Adipose tissue (tissue), 3 donors: Measurements from ENCODE around the gene ALDH16A1. TPM values are rescaled to one million over a fixed set of nuclear protein-coding genes. Genes with fewer than 3 reads are reported as not detected.

Source experiments
- H3K27ac ChIP-seq: one replicate; pipeline ENCODE4 v1.5.1; 2013; ENCODE audit warnings: low read depth, low read length
- WGBS, 3 donors: extraction: QIAGEN DNeasy Blood & Tissue Kit; methylation state at CpG; one replicate each; pipeline ENCODE4 v1.1.7; 2013; 5-methylcytosine and 5-hydroxymethylcytosine counted together
- polyA plus RNA-seq, 3 donors: library from polyadenylated mRNA; stranded (reverse); fragments of 200-250 nt; gene quantifications; one replicate each; pipeline ENCODE4 v1.2.3, GENCODE V29; 2013
- donor health status: healthy with polysubstance abuse.
- donor health status: Bipolar disorder and iron deficiency.
- donor health status: healthy.

ALDH16A1 gene
- polyA plus RNA-seq, 3 donors, result 24.1 to 31.4 (median 29.5) TPM

- H3K27ac ChIP-seq, result no peak overlapping the region
- WGBS, 3 donors, result 65 to 72% (median 65%) methylated on average over 15 of the region's 15 CpGs
Measured at GRCh38 chr19:49475191-49475917, 22.3 kb downstream of the ALDH16A1 start.

DNA sequence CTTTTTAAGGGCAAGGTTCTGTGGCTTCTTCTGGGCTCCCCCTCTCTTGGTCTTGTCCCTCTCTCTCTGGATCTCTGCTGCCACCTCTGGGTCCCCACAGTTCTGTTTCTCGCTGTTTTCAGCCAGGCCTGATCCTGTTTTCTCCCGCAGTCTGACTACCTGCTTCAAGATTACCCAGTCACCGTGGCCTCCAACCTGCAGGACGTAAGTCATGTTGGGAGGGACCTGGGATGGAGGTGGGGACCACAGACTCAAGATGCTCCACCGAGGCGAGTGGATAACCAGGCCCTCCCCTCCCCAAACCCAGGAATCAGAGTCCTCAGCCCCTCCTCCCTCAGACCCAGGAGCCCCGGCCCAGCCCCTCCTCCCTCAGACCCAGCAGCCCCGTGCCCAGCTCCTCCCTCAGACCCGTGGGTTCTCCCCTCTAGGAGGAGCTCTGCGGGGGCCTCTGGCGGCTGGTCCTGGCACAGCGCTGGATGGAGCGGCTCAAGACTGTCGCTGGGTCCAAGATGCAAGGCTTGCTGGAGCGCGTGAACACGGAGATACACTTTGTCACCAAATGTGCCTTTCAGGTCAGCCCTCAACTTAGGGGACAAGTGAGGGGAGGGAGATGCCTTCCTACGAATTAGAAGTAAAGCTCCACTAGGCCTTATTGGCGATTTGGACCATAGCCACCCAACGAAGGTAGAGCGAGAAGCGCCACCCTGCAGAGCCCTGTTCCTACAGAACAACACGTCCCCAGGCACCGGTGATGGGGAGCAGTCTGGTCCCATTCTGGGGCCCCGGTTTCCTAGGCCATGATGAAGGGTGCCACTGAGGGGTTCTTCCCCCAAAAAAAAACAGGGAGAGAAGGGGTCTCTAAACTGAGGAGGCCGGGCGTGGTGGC lies 23.2 kb downstream of the ALDH16A1 start:
- WGBS, 3 donors, result 45 to 62% (median 54%) methylated on average over 27 of the region's 27 CpGs
- H3K27ac ChIP-seq, result no peak overlapping the region

GRCh38 chr19:49479975-49480628 lies 27.1 kb downstream of the ALDH16A1 start:
- 84 to 96% (median 95%) methylated on average over 7 to 14 of the region's 14 CpGs for WGBS, 3 donors

DNA sequence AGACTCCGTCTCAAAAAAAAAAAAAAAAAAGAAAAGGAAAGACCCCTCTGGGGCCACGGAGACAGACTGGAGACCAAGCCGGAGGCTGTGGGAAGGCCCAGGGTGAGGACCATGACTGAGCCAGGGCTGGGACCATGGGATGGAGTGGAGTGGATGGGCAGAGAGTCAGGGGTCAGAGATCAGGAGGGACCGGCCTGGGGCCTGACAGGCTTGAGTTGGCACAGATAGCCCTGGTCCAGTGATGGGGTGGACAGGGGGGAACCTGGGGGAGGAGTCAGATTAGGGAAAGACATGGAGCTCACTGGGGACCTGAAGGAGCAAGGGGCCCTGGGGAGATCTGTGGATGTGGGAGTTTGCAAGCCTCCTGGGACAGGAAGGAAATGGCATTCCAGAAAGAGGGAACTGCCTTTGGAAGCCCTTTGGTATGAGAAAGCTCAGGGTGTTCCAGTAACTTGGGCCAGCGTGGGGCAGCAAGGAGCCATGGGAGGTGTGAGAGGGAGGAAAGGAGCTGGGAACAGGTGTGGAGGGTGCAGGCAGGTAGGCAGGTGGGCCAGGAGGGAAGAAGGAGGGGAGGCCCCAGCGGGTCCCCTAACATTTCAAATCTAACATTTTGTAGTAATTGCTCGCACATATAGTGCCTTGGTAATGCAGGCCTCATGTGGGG lies 28.1 kb downstream of the ALDH16A1 start:
- no peak overlapping the region for H3K27ac ChIP-seq
- WGBS, 3 donors, result 83 to 89% (median 89%) methylated on average over 7 of the region's 7 CpGs

More at GRCh38 chr19:49479975-49480628, 27.1 kb downstream of the ALDH16A1 start:
- no peak overlapping the region for H3K27ac ChIP-seq

DNA sequence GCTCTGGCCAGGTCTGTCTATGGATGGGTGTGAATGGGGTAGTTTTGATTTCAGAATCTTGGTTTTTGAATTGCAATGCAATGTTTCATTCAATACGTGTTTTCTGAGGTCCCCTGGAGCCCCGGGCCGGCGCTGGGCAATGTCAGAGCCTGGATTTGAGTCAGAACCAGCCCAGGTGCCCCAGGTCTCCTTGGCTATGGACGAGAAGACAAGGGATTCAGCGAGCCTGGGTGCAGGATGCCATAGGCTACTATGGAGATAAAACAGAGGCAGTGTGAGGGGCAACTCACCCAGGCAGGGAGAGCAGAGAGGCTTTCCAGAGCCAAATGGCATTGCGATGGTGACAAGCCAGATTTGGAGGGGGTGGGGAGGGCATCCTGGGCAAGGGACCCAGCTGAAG lies 33.2 kb downstream of the ALDH16A1 start:
- WGBS, 3 donors, result 90 to 94% (median 90%) methylated on average over 7 of the region's 7 CpGs
- no peak overlapping the region for H3K27ac ChIP-seq

DNA sequence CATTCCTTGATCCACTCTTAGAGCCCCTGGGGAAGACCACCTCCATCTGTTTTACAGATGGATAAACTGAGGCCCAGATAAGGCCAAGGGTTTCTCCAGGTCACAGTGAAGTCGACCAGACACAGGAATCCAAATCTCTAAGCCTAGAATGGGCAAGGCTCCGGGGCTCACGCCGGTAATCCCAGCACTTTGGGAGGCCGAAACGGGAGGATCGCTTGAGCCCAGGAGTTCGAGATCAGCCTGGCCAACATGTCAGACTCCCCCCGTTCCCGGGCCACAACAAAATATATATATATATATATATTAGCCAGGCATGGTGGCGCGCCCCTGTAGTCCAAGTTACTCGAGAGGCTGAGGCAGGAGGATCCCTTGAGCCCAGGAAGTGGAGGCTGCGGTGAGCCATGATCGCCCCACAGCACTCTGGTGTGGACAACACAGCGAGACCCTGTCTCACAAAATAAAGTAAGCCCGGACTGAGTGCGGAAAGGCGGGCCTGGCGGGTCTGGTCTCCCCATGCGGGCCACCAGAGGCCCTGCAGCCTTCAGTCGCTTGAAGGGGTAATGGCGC lies 33.8 kb downstream of the ALDH16A1 start:
- 64 to 65% (median 65%) methylated on average over 23 of the region's 23 CpGs for WGBS, 3 donors
- no peak overlapping the region for H3K27ac ChIP-seq

GRCh38 chr19:49487277-49488045 lies 34.4 kb downstream of the ALDH16A1 start, which contains the start of gene RPL13A:
RPL13A (plus strand) TSS chr19:49487608; CDS start chr19:49487630, 22 bp downstream.
- WGBS, 3 donors, result 0 to 1% (median 0%) methylated on average over 57 of the region's 57 CpGs
- H3K27ac ChIP-seq, result peak within 1 kb of the TSS; percentile 49

GRCh38 chr19:49488046-49488862 lies 35.2 kb downstream of the ALDH16A1 start:
- H3K27ac ChIP-seq, result no peak overlapping the region
- WGBS, 3 donors, result 0 to 1% (median 1%) methylated on average over 26 of the region's 26 CpGs

GRCh38 chr19:49488863-49489537 lies 36.0 kb downstream of the ALDH16A1 start:
- no peak overlapping the region for H3K27ac ChIP-seq
- 16 to 29% (median 24%) methylated on average over 15 of the region's 15 CpGs for WGBS, 3 donors

DNA sequence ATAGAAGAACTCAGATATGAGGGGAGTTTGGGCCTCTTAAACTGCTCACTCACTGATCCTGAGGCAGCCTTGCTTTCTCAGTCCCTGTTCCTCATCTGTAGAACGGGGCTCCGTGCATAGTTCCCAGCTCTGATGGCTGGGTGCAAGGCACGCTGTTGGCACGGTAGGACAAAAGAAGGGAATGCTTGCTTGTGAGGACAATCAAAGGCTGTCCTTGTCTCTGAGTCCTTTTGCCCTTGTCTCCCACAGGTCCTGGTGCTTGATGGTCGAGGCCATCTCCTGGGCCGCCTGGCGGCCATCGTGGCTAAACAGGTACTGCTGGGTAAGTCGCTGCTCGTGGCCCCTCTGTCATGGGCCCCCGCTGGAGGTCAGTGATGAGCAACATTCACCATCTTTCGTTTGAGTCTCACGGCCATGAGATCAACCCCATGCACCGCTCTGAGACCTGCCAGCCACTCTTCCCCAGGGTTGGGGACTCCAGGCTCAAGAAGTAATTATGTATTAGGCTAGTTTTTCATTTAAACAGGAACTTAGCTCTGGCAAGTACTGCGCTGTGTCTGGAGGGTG lies 36.7 kb downstream of the ALDH16A1 start:
- H3K27ac ChIP-seq, result no peak overlapping the region
- WGBS, 3 donors, result 47 to 74% (median 69%) methylated on average over 15 of the region's 15 CpGs

- WGBS, 3 donors, result 76 to 88% (median 87%) methylated on average over 26 to 27 of the region's 27 CpGs
Measured at GRCh38 chr19:49490287-49491029, 37.4 kb downstream of the ALDH16A1 start.

DNA sequence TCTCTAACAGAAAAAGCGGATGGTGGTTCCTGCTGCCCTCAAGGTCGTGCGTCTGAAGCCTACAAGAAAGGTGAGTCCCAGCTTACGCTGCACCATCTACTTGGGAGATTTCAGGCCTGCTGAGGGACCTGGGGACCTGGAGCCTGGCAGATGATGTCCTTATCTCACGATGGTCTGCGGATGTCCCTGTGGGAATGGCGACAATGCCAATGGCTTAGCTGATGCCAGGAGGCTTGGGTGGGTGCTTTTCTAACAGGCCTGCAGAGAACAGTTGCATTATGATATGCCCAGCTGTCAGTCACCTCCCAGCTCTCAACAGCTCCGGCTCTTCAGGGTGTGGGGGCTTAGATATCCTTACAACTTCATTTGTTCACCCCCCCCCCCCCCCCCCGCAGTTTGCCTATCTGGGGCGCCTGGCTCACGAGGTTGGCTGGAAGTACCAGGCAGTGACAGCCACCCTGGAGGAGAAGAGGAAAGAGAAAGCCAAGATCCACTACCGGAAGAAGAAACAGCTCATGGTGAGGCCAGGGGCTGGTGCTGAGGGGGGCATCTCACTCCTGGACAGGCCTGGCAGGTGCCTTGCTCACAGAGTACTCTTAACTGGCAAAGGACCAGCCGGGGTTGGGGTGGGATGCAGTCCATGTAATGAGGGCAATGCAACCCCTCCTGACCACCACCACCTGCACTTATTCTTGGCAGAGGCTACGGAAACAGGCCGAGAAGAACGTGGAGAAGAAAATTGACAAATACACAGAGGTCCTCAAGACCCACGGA lies 38.2 kb downstream of the ALDH16A1 start:
- no peak overlapping the region for H3K27ac ChIP-seq
- 54 to 79% (median 79%) methylated on average over 13 to 16 of the region's 17 CpGs for WGBS, 3 donors

More at GRCh38 chr19:49490287-49491029, 37.4 kb downstream of the ALDH16A1 start:
- no peak overlapping the region for H3K27ac ChIP-seq

- WGBS, 3 donors, result 57 to 76% (median 67%) methylated on average over 7 of the region's 7 CpGs
- no peak overlapping the region for H3K27ac ChIP-seq
Measured at GRCh38 chr19:49491804-49492572, 39.0 kb downstream of the ALDH16A1 start.
